ENCODE data around the gene SLAMF1. TPM values are rescaled to one million over a fixed set of nuclear protein-coding genes. Genes with fewer than 3 reads are reported as not detected.

Gene SLAMF1
- polyA plus RNA-seq, 4 donors, result 0.22 to 1.4 (median 0.57) TPM

DNA sequence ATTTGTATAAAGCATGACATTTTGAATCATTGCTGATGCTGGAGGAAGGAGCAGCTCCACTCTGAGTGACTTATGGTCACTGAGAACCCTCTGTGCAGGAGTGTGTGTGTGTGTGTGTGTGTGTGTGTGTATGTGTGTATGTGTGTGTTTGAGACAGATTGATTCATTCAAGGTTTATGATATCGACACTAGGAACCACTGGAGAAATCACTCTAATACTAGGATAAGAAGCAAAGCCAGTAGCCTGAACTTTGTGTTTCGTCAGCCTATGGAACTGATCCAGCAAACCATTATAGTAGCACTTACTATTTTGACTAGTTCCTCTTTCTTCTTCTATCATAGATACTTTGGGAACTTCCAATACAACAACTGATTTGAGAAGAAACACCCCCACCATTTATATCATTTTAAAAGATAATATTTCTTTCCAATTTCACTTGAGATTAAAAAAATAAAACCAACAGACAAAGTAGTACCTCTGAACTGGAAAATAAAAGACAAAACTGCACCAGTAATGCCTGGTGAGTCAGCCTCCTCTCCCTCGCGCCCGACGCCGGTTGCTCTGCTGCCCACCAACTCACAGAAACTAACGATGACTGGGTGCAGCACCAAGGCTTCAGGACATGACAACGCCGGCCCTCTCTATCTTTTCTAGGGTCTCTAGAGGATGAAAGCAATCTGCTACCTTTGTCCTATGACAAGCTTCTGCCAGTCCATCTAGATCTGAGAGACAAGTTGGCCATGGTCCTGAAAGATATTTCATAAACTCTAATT lies 20.9 kb downstream of the SLAMF1 start:
- 71 to 92% (median 74%) methylated on average over 10 of the region's 10 CpGs for WGBS, 3 donors
- H3K9me3 ChIP-seq (ENCODE audit: control insufficient read depth in 2 of 2, insufficient read depth in 1 of 2, low read depth in 1 of 2, low read length in 1 of 2), result no peaks in the 10 kb centered on the region
- no peaks in the 10 kb centered on the region for H3K27me3 ChIP-seq (ENCODE audit: control insufficient read depth in 3 of 3, insufficient read depth in 3 of 3, low read length in 3 of 3)
- peaks cover 3 to 15% (median 3%) of the 10 kb centered on the region in 3 donors for H3K4me1 ChIP-seq (ENCODE audit: control insufficient read depth in 3 of 3, insufficient read depth in 2 of 3, low read depth in 1 of 3, low read length in 2 of 3)
- no peak overlapping the region for H3K4me3 ChIP-seq (ENCODE audit: low read depth in 1 of 3, low read length in 3 of 3)
- FAIRE-seq, result no peak
- H3K36me3 ChIP-seq (ENCODE audit: control insufficient read depth in 3 of 3, insufficient read depth in 2 of 3, low read depth in 1 of 3, low read length in 3 of 3), result no peaks in the 10 kb centered on the region
- DNase-seq, result no peak
- peak overlapping the region in 1 of 3 donors; percentile 71 for H3K27ac ChIP-seq (ENCODE audit: low read depth in 1 of 3, low read length in 2 of 3)

DNA sequence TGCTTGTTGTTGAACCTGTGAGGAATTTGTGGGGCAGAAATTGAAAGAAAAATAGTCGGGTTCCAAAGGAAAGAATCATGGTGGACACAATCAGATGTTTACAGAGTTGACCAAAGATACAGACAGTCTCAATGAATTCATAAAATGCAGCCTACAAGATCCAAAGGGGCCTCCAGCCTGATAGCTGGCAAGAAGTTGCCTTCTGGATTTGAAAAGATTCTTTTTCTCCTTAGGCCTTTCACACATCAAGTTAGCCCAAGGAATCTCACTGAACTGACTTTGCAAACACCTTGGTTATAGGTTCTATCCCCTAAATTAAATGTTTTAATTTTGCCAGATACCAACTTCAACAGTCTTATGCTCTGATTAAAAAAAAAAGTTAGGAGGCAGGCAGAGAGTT lies 21.5 kb downstream of the SLAMF1 start:
- no peak for FAIRE-seq

DNA sequence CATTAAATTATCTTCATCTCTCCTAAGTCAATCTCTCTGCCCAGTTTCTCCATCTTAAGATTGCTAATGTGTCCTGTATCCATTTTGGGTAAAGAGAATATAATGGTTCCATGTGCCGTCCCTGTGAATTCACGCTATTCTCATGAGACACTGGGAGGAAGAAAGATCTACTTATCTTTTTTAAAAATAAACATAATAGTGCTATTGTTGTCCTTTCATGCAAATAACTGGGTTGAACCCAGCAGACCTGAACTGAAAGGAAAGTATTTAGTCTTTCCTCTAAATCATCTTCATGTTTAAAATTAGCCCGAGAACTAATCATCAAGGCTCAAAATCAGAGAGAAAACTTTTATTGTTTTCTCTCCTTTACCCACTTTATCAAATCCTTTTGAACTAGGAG lies 22.4 kb downstream of the SLAMF1 start:
- H3K9me3 ChIP-seq (ENCODE audit: control insufficient read depth in 2 of 2, insufficient read depth in 1 of 2, low read depth in 1 of 2, low read length in 1 of 2), result no peaks in the 10 kb centered on the region
- DNase-seq, result no peak

More for the DNA sequence above, 21.5 kb downstream of the SLAMF1 start:
- Histone ChIP-seq H3K27me3 (ENCODE audit: control insufficient read depth in 3 of 3, insufficient read depth in 3 of 3, low read length in 3 of 3) (no peaks in the 10 kb centered on the region), H3K4me1 (ENCODE audit: control insufficient read depth in 3 of 3, insufficient read depth in 2 of 3, low read depth in 1 of 3, low read length in 2 of 3) (peaks cover 3 to 9% (median 3%) of the 10 kb centered on the region in 3 donors), H3K4me3 (ENCODE audit: low read depth in 1 of 3, low read length in 3 of 3) (no peak overlapping the region), H3K27ac (ENCODE audit: low read depth in 1 of 3, low read length in 2 of 3) (peak overlapping the region in 1 of 3 donors; percentile 71), H3K9me3 (ENCODE audit: control insufficient read depth in 2 of 2, insufficient read depth in 1 of 2, low read depth in 1 of 2, low read length in 1 of 2) (no peaks in the 10 kb centered on the region), H3K36me3 (ENCODE audit: control insufficient read depth in 3 of 3, insufficient read depth in 2 of 3, low read depth in 1 of 3, low read length in 3 of 3) (no peaks in the 10 kb centered on the region)
- WGBS, 3 donors, result 76 to 84% (median 77%) methylated on average over 1 of the region's 1 CpG
- DNase-seq, result no peak

DNA sequence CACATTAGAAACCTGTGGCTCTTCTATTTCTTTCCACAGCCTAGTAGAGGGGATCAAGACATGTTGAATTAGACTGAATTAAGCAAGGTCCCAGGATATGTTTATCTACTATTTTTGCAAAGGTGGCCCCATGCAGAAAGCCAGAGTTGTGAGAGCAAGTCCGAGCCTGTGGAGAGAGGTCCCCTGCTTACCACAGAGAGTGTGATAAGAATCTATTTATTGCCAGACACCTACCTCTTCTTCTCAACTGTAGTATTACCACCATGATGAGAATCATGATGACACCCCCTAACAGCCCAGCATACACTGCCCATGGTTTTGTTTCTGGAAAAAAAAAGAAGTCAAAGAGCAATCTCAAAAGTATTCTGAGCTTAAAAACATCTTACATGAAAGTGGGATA lies 23.0 kb downstream of the SLAMF1 start:
- Histone ChIP-seq H3K4me3 (ENCODE audit: low read depth in 1 of 3, low read length in 3 of 3) (no peak overlapping the region), H3K9me3 (ENCODE audit: control insufficient read depth in 2 of 2, insufficient read depth in 1 of 2, low read depth in 1 of 2, low read length in 1 of 2) (no peaks in the 10 kb centered on the region), H3K27me3 (ENCODE audit: control insufficient read depth in 3 of 3, insufficient read depth in 3 of 3, low read length in 3 of 3) (no peaks in the 10 kb centered on the region), H3K4me1 (ENCODE audit: control insufficient read depth in 3 of 3, insufficient read depth in 2 of 3, low read depth in 1 of 3, low read length in 2 of 3) (peaks cover 0 to 3% (median 0%) of the 10 kb centered on the region in 3 donors), H3K27ac (ENCODE audit: low read depth in 1 of 3, low read length in 2 of 3) (peak overlapping the region in 2 of 3 donors; percentile 1 to 71), H3K36me3 (ENCODE audit: control insufficient read depth in 3 of 3, insufficient read depth in 2 of 3, low read depth in 1 of 3, low read length in 3 of 3) (no peaks in the 10 kb centered on the region)
- 65 to 83% (median 76%) methylated on average over 1 of the region's 1 CpG for WGBS, 3 donors
- FAIRE-seq (no peak), DNase-seq (no peak)

More for the DNA sequence above, 22.4 kb downstream of the SLAMF1 start:
- no peaks in the 10 kb centered on the region for H3K36me3 ChIP-seq (ENCODE audit: control insufficient read depth in 3 of 3, insufficient read depth in 2 of 3, low read depth in 1 of 3, low read length in 3 of 3)
- no peak for FAIRE-seq
- 71 to 88% (median 86%) methylated on average over 3 of the region's 3 CpGs for WGBS, 3 donors
- no peaks in the 10 kb centered on the region for H3K27me3 ChIP-seq (ENCODE audit: control insufficient read depth in 3 of 3, insufficient read depth in 3 of 3, low read length in 3 of 3)
- peaks cover 0 to 3% (median under 1%) of the 10 kb centered on the region in 3 donors for H3K4me1 ChIP-seq (ENCODE audit: control insufficient read depth in 3 of 3, insufficient read depth in 2 of 3, low read depth in 1 of 3, low read length in 2 of 3)
- H3K27ac ChIP-seq (ENCODE audit: low read depth in 1 of 3, low read length in 2 of 3), result no peak overlapping the region
- no peak overlapping the region for H3K4me3 ChIP-seq (ENCODE audit: low read depth in 1 of 3, low read length in 3 of 3)

GRCh38 chr1:160623227-160623633 lies 23.6 kb downstream of the SLAMF1 start:
- 69 to 82% (median 69%) methylated on average over 3 of the region's 3 CpGs for WGBS, 3 donors
- FAIRE-seq (no peak), DNase-seq (peak in 1 of 2 donors; percentile 26)
- Histone ChIP-seq H3K4me3 (ENCODE audit: low read depth in 1 of 3, low read length in 3 of 3) (no peak overlapping the region), H3K27ac (ENCODE audit: low read depth in 1 of 3, low read length in 2 of 3) (peak overlapping the region in 1 of 3 donors; percentile 66), H3K9me3 (ENCODE audit: control insufficient read depth in 2 of 2, insufficient read depth in 1 of 2, low read depth in 1 of 2, low read length in 1 of 2) (no peaks in the 10 kb centered on the region), H3K4me1 (ENCODE audit: control insufficient read depth in 3 of 3, insufficient read depth in 2 of 3, low read depth in 1 of 3, low read length in 2 of 3) (peaks cover 0 to 3% (median 0%) of the 10 kb centered on the region in 3 donors), H3K36me3 (ENCODE audit: control insufficient read depth in 3 of 3, insufficient read depth in 2 of 3, low read depth in 1 of 3, low read length in 3 of 3) (no peaks in the 10 kb centered on the region), H3K27me3 (ENCODE audit: control insufficient read depth in 3 of 3, insufficient read depth in 3 of 3, low read length in 3 of 3) (no peaks in the 10 kb centered on the region)

GRCh38 chr1:160622501-160623226 lies 24.2 kb downstream of the SLAMF1 start:
- Histone ChIP-seq H3K9me3 (ENCODE audit: control insufficient read depth in 2 of 2, insufficient read depth in 1 of 2, low read depth in 1 of 2, low read length in 1 of 2) (no peaks in the 10 kb centered on the region), H3K4me1 (ENCODE audit: control insufficient read depth in 3 of 3, insufficient read depth in 2 of 3, low read depth in 1 of 3, low read length in 2 of 3) (peaks cover 0 to 3% (median 0%) of the 10 kb centered on the region in 3 donors), H3K27me3 (ENCODE audit: control insufficient read depth in 3 of 3, insufficient read depth in 3 of 3, low read length in 3 of 3) (no peaks in the 10 kb centered on the region), H3K36me3 (ENCODE audit: control insufficient read depth in 3 of 3, insufficient read depth in 2 of 3, low read depth in 1 of 3, low read length in 3 of 3) (no peaks in the 10 kb centered on the region), H3K4me3 (ENCODE audit: low read depth in 1 of 3, low read length in 3 of 3) (no peak overlapping the region), H3K27ac (ENCODE audit: low read depth in 1 of 3, low read length in 2 of 3) (peak overlapping the region in 1 of 3 donors; percentile 55)
- WGBS, 3 donors, result 85 to 89% (median 85%) methylated on average over 5 of the region's 5 CpGs
- no peak for FAIRE-seq
- DNase-seq, result no peak

DNA sequence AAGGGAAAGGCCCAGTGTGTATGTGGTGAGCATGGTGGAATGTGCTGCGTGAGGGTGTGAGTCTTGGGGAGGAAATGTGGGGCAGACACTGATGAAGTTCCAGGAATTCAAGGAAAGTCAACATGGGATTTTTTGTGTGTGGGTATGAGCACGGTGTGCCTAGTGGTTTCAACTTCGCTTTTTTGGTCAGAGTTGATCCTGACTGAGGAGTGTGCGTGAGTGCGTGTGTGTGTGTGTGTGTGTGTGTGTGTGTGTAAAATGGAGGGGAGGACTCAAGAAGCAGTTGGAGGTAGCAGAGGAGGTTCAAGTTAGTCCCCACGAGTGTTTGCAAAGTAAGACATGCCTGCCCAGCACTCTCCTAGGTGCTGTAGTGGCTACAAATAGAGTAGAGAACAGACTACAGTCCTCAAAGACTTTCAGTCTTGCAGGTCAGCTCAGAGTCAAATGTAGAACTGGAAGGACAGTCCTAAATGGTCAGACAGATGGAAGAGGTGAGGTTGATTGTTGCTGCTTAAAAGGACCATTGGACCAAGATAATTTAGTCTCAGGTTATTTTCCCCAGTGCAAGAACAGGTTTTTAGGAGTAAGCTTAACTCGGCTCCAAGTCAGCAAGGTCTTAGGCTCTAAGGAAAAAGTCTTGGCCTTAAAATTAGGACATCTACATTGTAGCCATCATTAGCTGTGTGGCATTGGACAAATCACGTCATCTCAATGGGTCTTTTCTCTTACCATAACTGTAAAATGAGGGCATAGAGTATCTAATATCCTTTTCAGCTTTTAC lies 25.0 kb downstream of the SLAMF1 start:
- DNase-seq (no peak), FAIRE-seq (no peak)
- peaks cover 0 to 3% (median 0%) of the 10 kb centered on the region in 3 donors for H3K4me1 ChIP-seq (ENCODE audit: control insufficient read depth in 3 of 3, insufficient read depth in 2 of 3, low read depth in 1 of 3, low read length in 2 of 3)
- no peaks in the 10 kb centered on the region for H3K9me3 ChIP-seq (ENCODE audit: control insufficient read depth in 2 of 2, insufficient read depth in 1 of 2, low read depth in 1 of 2, low read length in 1 of 2)
- 61 to 86% (median 75%) methylated on average over 8 of the region's 8 CpGs for WGBS, 3 donors
- peak overlapping the region in 1 of 3 donors; percentile 61 for H3K27ac ChIP-seq (ENCODE audit: low read depth in 1 of 3, low read length in 2 of 3)
- no peak overlapping the region for H3K4me3 ChIP-seq (ENCODE audit: low read depth in 1 of 3, low read length in 3 of 3)
- H3K27me3 ChIP-seq (ENCODE audit: control insufficient read depth in 3 of 3, insufficient read depth in 3 of 3, low read length in 3 of 3), result no peaks in the 10 kb centered on the region
- no peaks in the 10 kb centered on the region for H3K36me3 ChIP-seq (ENCODE audit: control insufficient read depth in 3 of 3, insufficient read depth in 2 of 3, low read depth in 1 of 3, low read length in 3 of 3)

All from small intestine (tissue), 7 donors.